ENCODE data around the gene FAM151B.

DNA sequence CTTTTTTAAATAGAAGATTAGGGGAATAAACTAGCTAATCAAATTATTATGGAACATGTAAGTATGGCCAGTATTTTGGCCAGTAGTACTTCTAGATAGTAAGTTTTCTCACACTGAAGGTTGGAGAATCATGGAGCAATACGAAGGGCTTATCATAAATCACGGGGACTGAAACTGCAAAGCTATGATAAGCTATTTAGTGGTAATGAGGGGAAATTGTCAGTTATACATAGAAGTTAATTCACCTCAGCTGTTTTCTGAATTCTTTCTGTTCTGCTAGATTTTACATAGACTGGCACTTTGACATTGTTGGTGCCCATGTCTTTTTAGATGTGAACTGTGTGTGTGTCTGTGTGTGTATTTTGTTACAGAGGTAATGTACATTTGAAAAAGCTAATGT is 34.5 kb upstream of the FAM151B start:
- TF ChIP-seq CTCF (conservative IDR thresholded peaks at IDR 0.05; ENCODE audit: low read length) (no peak), EZH2phosphoT487 (IDR thresholded peaks at IDR 0.05; ENCODE audit: borderline replicate concordance, low read depth, low read length) (no peak)

All from OCI-LY7 (cell line).